IMR-90 (cell line): Measurements from ENCODE around the gene PLEKHD1. TPM values are rescaled to one million over a fixed set of nuclear protein-coding genes. Genes with fewer than 3 reads are reported as not detected.

Experiments
- ATAC-seq: fragments of 200-7000 bp; cut with Tn5 transposase; 2 replicates; pipeline ENCODE4 v1.9.1; 2020; ENCODE audit warnings: low read depth, mild to moderate bottlenecking, moderate library complexity
- BruUV-seq: library from RNA; stranded (reverse); fragments of 400-500 nt; replicated peaks from 2 replicates; lab custom pipeline; 2021; lab: Mats Ljungman, UMichigan
- CTCF ChIA-PET: fragments of 300-600 bp; formaldehyde crosslinking; extraction: SDS; loops from one replicate; lab custom pipeline; 2021; ENCODE audit warnings: antibody characterized with exemption; lab: Yijun Ruan, JAX
- POLR2A ChIA-PET: fragments of 300-600 bp; sonication (Branson Sonifier 250); formaldehyde crosslinking; loops from one replicate; lab custom pipeline; 2022; ENCODE audit warnings: antibody characterized with exemption; ENCODE audit not compliant: unreplicated experiment; lab: Charles Lee
- DNase-seq: peaks from one replicate; pipeline ENCODE4 v3.0.0; 2013
- H2AFZ ChIP-seq: replicated peaks from 2 replicates; pipeline ENCODE3; 2013; ENCODE audit warnings: low read length, mild to moderate bottlenecking; ENCODE audit not compliant: poor library complexity
- H2AK5ac ChIP-seq: 2 replicates; pipeline ENCODE4 v1.6.1; 2013; ENCODE audit warnings: low read depth, low read length, inconsistent platforms
- H2AK9ac ChIP-seq: replicated peaks from 2 replicates; pipeline ENCODE3; 2013; ENCODE audit warnings: mild to moderate bottlenecking, low read depth, low read length, moderate library complexity; ENCODE audit not compliant: poor library complexity
- H2BK120ac ChIP-seq: 2 replicates; pipeline ENCODE4 v1.6.1; 2013; ENCODE audit warnings: low read depth, low read length, inconsistent platforms
- H2BK15ac ChIP-seq: 3 replicates; pipeline ENCODE4 v1.6.1; 2013; ENCODE audit warnings: low read depth, low read length, inconsistent platforms
- H2BK20ac ChIP-seq: 2 replicates; pipeline ENCODE4 v1.6.1; 2013; ENCODE audit warnings: low read depth, mild to moderate bottlenecking, inconsistent platforms, low read length, moderate library complexity
- H2BK5ac ChIP-seq: 2 replicates; pipeline ENCODE4 v1.6.1; 2013; ENCODE audit warnings: mild to moderate bottlenecking, low read depth, low read length, inconsistent platforms; ENCODE audit not compliant: poor library complexity, severe bottlenecking
- H3K14ac ChIP-seq: replicated peaks from 2 replicates; pipeline ENCODE4 v1.6.1; 2013; ENCODE audit warnings: low read depth, low read length, inconsistent platforms
- H3K18ac ChIP-seq: 2 replicates; pipeline ENCODE4 v1.6.1; 2013; ENCODE audit warnings: low read depth, low read length, control low read depth
- H3K23ac ChIP-seq: 2 replicates; pipeline ENCODE4 v1.6.1; 2013; ENCODE audit warnings: low read depth, low read length, inconsistent platforms
- H3K27ac ChIP-seq: 2 replicates; pipeline ENCODE4 v1.5.1; 2013; ENCODE audit warnings: mild to moderate bottlenecking, control low read depth, low read length; ENCODE audit not compliant: insufficient read depth
- H3K27me3 ChIP-seq: 2 replicates; pipeline ENCODE4 v1.6.1; 2013; ENCODE audit warnings: low read length; ENCODE audit not compliant: control insufficient read depth, insufficient read depth
- H3K36me3 ChIP-seq: 2 replicates; pipeline ENCODE4 v1.6.1; 2013; ENCODE audit warnings: low read length, mixed read lengths; ENCODE audit not compliant: control insufficient read depth, insufficient read depth
- H3K4ac ChIP-seq: 2 replicates; pipeline ENCODE4 v1.6.1; 2013; ENCODE audit warnings: low read depth, low read length, inconsistent platforms
- H3K4me1 ChIP-seq: 2 replicates; pipeline ENCODE4 v1.6.1; 2013; ENCODE audit warnings: low read length, mixed read lengths; ENCODE audit not compliant: control insufficient read depth, insufficient read depth
- H3K4me2 ChIP-seq: 2 replicates; pipeline ENCODE4 v1.6.1; 2013; ENCODE audit warnings: low read depth, mild to moderate bottlenecking, control low read depth, low read length, moderate library complexity
- H3K4me3 ChIP-seq: 2 replicates; pipeline ENCODE4 v1.5.1; 2013; ENCODE audit warnings: low read depth, mild to moderate bottlenecking, control low read depth, low read length, moderate library complexity; ENCODE audit not compliant: insufficient read depth
- H3K56ac ChIP-seq: 2 replicates; pipeline ENCODE4 v1.6.1; 2013; ENCODE audit warnings: low read length, inconsistent platforms; ENCODE audit not compliant: insufficient read depth; ENCODE audit errors: extremely low read depth
- H3K79me1 ChIP-seq, 2 experiments: 2 replicates each; pipeline ENCODE4 v1.6.1; 2013; ENCODE audit warnings: low read length in 2 of 2, inconsistent platforms in 1 of 2, low read depth in 1 of 2
- H3K9ac ChIP-seq: 2 replicates; pipeline ENCODE4 v1.6.1; 2013; ENCODE audit warnings: low read depth, low read length, control low read depth
- H3K9me1 ChIP-seq: 2 replicates; pipeline ENCODE4 v1.6.1; 2013; ENCODE audit warnings: low read length, inconsistent platforms; ENCODE audit not compliant: insufficient read depth
- H3K9me3 ChIP-seq: 2 replicates; pipeline ENCODE4 v1.6.1; 2013; ENCODE audit warnings: low read length; ENCODE audit not compliant: control insufficient read depth, insufficient read depth
- H4K20me1 ChIP-seq: 2 replicates; pipeline ENCODE4 v1.6.1; 2013; ENCODE audit warnings: low read length, inconsistent platforms; ENCODE audit not compliant: insufficient read depth
- H4K5ac ChIP-seq: 2 replicates; pipeline ENCODE4 v1.6.1; 2013; ENCODE audit warnings: mild to moderate bottlenecking, low read depth, low read length, control low read depth
- H4K8ac ChIP-seq, 2 experiments: 2 replicates each; pipeline ENCODE4 v1.6.1; 2013; ENCODE audit warnings: low read depth in 2 of 2, low read length in 2 of 2, control low read depth in 1 of 2, inconsistent platforms in 1 of 2
- H4K91ac ChIP-seq: 2 replicates; pipeline ENCODE4 v1.6.1; 2013; ENCODE audit warnings: low read depth, low read length, inconsistent platforms; ENCODE audit not compliant: insufficient read depth
- MXI1 ChIP-seq: IDR thresholded peaks from 2 replicates; pipeline ENCODE4 v1.6.1; 2012; ENCODE audit warnings: low read depth, mild to moderate bottlenecking, low read length, moderate library complexity, borderline replicate concordance
- WGBS, 2 experiments: methylation state at CpG; one replicate each; pipeline versions ENCODE4 v1.1.5 to v1.1.7; 2013; ENCODE audit warnings: missing lambda C conversion rate in 2 of 2; ENCODE audit not compliant: insufficient read length in 1 of 2; ENCODE audit errors: extremely low coverage in 2 of 2; 5-methylcytosine and 5-hydroxymethylcytosine counted together
- dilution Hi-C: fragments of 300-500 bp; cut with HindIII; formaldehyde crosslinking; loops from one replicate; pipeline ENCODE4 v1.14.3; 2018; ENCODE audit warnings: low sequenced_read_pairs; ENCODE audit not compliant: unreplicated experiment
- in situ Hi-C: fragments of 300-500 bp; cut with MboI; formaldehyde crosslinking; loops from 3 replicates; pipeline ENCODE4 v1.14.3; 2019; ENCODE audit warnings: low sequenced_read_pairs, inconsistent platforms, mixed read lengths
- intact Hi-C: fragments of 100-400 bp; cut with micrococcal nuclease; formaldehyde crosslinking; loops from 2 replicates; pipeline ENCODE4 v1.10.0; 2022
- polyA plus RNA-seq, 3 experiments: library from polyadenylated mRNA; depleted of rRNA; stranded (reverse); fragments of >200 nt; gene quantifications; 2 replicates each; pipeline ENCODE4 v1.2.3, GENCODE V29; 2012; ENCODE audit warnings: low replicate concordance in 1 of 3
- total RNA-seq: library from RNA; depleted of rRNA; stranded (reverse); fragments of >200 nt; gene quantifications from 2 replicates; pipeline ENCODE4 v1.2.3, GENCODE V29; 2012

Gene PLEKHD1
- total and polyA plus RNA-seq, 2 of the 4 experiments (the other 2 are of a cell fraction), result under 0.01 TPM; not detected in 1

DNA sequence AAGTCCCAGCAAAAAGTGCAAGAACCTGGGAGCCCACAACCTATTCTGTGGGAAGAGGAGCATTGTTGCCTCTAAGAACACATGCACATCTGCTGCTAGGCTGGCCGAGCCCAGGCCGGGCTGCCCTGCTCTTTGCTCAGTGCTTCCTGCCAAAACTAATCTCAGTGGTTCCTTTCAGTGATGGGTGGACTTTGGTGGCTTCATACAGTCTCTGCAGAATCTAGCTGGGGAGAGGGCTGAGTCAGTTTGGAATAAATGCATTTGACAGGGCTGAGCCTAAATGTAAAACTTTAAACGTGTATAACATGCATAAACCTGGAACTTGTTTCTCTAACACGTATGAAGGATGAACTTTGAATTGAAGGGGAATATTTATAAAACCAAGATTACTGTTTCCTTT, 45.6 kb downstream of the PLEKHD1 start:
- in situ Hi-C loops, result no loop called here
- Histone ChIP-seq H4K91ac (no peak overlapping the region), H4K8ac (no peak overlapping the region), H4K5ac (no peak overlapping the region), H2AFZ (no peak overlapping the region), H3K27ac (no peak overlapping the region), H2BK20ac (no peak overlapping the region), H3K27me3 (peaks cover 69% of the 10 kb centered on the region), H3K23ac (no peak overlapping the region), H3K18ac (no peak overlapping the region), H3K79me1 (no peaks in the 10 kb centered on the region), H3K9ac (no peak overlapping the region), H3K36me3 (no peaks in the 10 kb centered on the region), H3K9me3 (no peaks in the 10 kb centered on the region), H2AK9ac (no peak overlapping the region), H3K4me1 (no peaks in the 10 kb centered on the region), H3K56ac (no peak overlapping the region), H2BK5ac (no peak overlapping the region), H2AK5ac (no peak overlapping the region), H3K9me1 (no peaks in the 10 kb centered on the region), H2BK120ac (no peak overlapping the region), H2BK15ac (no peak overlapping the region), H4K20me1 (no peaks in the 10 kb centered on the region; the same call in none of the 2 replicates), H3K4ac (no peak overlapping the region), H3K4me3 (no peak overlapping the region), H3K14ac (no peak overlapping the region), H3K4me2 (no peak overlapping the region)
- no CpG with 5 or more reads among the region's 4 CpGs for WGBS, 2 experiments
- no TSS peak for BruUV-seq
- DNase-seq (no peak), ATAC-seq (no peak)
- dilution Hi-C loops, result no loop called here
- intact Hi-C loops, result no loop called here
- ChIA-PET CTCF (no interaction called here), POLR2A (no interaction called here)
- no peak for TF ChIP-seq MXI1
